Measurements from ENCODE around the gene GPC2. TPM values are rescaled to one million over a fixed set of nuclear protein-coding genes. Genes with fewer than 3 reads are reported as not detected.

The GPC2 gene
- polyA plus RNA-seq, 3 donors from 2014 or later: not detected

GRCh38 chr7:100124301-100125230 is 52.6 kb downstream of the GPC2 start:
- peaks cover 42 to 48% of the 10 kb centered on the region in 2 donors for H3K4me1 Mint-ChIP-seq
- no peaks in the 10 kb centered on the region for H3K36me3 Mint-ChIP-seq
- H3K4me3 Mint-ChIP-seq: peak overlapping the region in 4 of 5 donors; percentile 37 to 100 (median 85)
- H3K27ac Mint-ChIP-seq: peak overlapping the region in 5 of 6 donors; percentile 55 to 87 (median 77)
- no peak for DNase-seq
- no peaks in the 10 kb centered on the region for H3K9me3 Mint-ChIP-seq
- peaks cover 6 to 11% (median 9%) of the 10 kb centered on the region in 3 donors for H3K27me3 Mint-ChIP-seq (ENCODE audit: low read depth in 3 of 3)

- Mint-ChIP-seq H3K4me1 (peaks cover 49 to 52% of the 10 kb centered on the region in 2 donors), H3K27me3 (ENCODE audit: low read depth in 3 of 3) (peaks cover 9 to 16% (median 16%) of the 10 kb centered on the region in 3 donors), H3K4me3 (peak overlapping the region in 1 of 5 donors; percentile 58), H3K9me3 (no peaks in the 10 kb centered on the region), H3K27ac (peak overlapping the region in 2 of 6 donors; percentile 45 to 58), H3K36me3 (no peaks in the 10 kb centered on the region)
- DNase-seq: no peak
These were observed 54.6 kb downstream of the GPC2 start for GRCh38 chr7:100122568-100122967.

DNA sequence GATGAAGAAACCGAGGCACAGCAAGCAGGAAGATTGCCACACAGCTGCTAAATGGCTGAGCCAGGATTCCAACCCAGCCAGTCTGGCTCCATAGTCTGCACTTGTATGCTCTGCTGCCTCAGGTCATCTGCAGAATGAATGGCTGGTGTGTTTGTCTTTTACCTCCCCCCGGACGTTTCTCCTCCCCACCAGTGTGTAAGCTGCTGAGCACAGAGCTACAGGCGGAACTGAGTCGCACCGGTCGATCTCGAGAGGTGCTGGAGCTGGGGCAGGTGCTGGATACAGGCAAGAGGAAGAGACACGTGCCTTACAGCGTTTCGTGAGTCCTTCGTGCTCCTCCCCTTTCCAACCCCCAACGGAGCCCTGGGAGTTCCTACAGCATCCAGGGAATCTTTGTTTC is 55.1 kb downstream of the GPC2 start:
- Mint-ChIP-seq H3K4me3 (no peak overlapping the region), H3K4me1 (peaks cover 49 to 52% of the 10 kb centered on the region in 2 donors)

GRCh38 chr7:100120733-100121036 is 56.5 kb downstream of the GPC2 start:
- H3K27ac Mint-ChIP-seq: peak overlapping the region; percentile 97 to 99 (median 98)
- H3K4me1 Mint-ChIP-seq: peaks cover 45 to 47% of the 10 kb centered on the region in 2 donors
- H3K36me3 Mint-ChIP-seq: peaks cover 0 to 3% (median 0%) of the 10 kb centered on the region in 3 donors
- peaks cover 4 to 11% (median 8%) of the 10 kb centered on the region in 3 donors for H3K27me3 Mint-ChIP-seq (ENCODE audit: low read depth in 3 of 3)
- no peak for DNase-seq
- no peaks in the 10 kb centered on the region for H3K9me3 Mint-ChIP-seq
- H3K4me3 Mint-ChIP-seq: peak overlapping the region; percentile 90 to 97 (median 92)

More for the DNA sequence above, 55.1 kb downstream of the GPC2 start:
- no peaks in the 10 kb centered on the region for H3K9me3 Mint-ChIP-seq
- no peak for DNase-seq
- no peaks in the 10 kb centered on the region for H3K36me3 Mint-ChIP-seq
- H3K27ac Mint-ChIP-seq: no peak overlapping the region
- peaks cover 8 to 16% (median 15%) of the 10 kb centered on the region in 3 donors for H3K27me3 Mint-ChIP-seq (ENCODE audit: low read depth in 3 of 3)

GRCh38 chr7:100119970-100120732 is 57.0 kb downstream of the GPC2 start:
- Mint-ChIP-seq H3K27me3 (ENCODE audit: low read depth in 3 of 3) (peaks cover 4 to 11% (median 8%) of the 10 kb centered on the region in 3 donors), H3K27ac (peak overlapping the region; percentile 97 to 99 (median 98)), H3K4me1 (peaks cover 42% of the 10 kb centered on the region in 2 donors), H3K9me3 (no peaks in the 10 kb centered on the region), H3K36me3 (peaks cover 0 to 3% (median 0%) of the 10 kb centered on the region in 3 donors), H3K4me3 (peak overlapping the region; percentile 90 to 97 (median 92))
- DNase-seq: no peak

Other genes starting within 250 kb of the GPC2 start
- not detected for gene GJC3, start 247.8 kb downstream of the GPC2 start, polyA plus RNA-seq
- not detected for gene AZGP1, start 201.3 kb downstream of the GPC2 start, polyA plus RNA-seq
- 10 to 100 TPM; 14.4 to 48.9 (median 18.7) TPM for gene ZKSCAN1, start 161.8 kb downstream of the GPC2 start, polyA plus RNA-seq
- gene ZSCAN21, start 127.6 kb downstream of the GPC2 start, polyA plus RNA-seq: 1 to 10 TPM; 2.3 to 9.8 (median 4.0) TPM
- 10 to 100 TPM in 2 of 3 donors, 1 to 10 TPM in 1; 5.2 to 21.2 (median 12.2) TPM for gene ZNF3, start 95.7 kb downstream of the GPC2 start, polyA plus RNA-seq
- 100 to 1,000 TPM; 163 to 289 (median 163) TPM for gene COPS6, start 88.4 kb downstream of the GPC2 start, polyA plus RNA-seq
- gene MCM7, start 76.0 kb downstream of the GPC2 start, polyA plus RNA-seq: 10 to 100 TPM; 40.3 to 59.0 (median 54.4) TPM
- gene AP4M1, start 75.7 kb downstream of the GPC2 start, polyA plus RNA-seq: 10 to 100 TPM in 1 of 3 donors, 1 to 10 TPM in 2; 7.1 to 12.9 (median 8.8) TPM
- gene TAF6, start 58.0 kb downstream of the GPC2 start, polyA plus RNA-seq: 10 to 100 TPM; 15.3 to 34.8 (median 17.3) TPM
- 10 to 100 TPM; 14.2 to 18.5 (median 17.7) TPM for gene CNPY4, start 57.7 kb downstream of the GPC2 start, polyA plus RNA-seq
- 1 to 10 TPM; 2.2 to 2.6 (median 2.4) TPM for gene MBLAC1, start 50.4 kb downstream of the GPC2 start, polyA plus RNA-seq
- 100 to 1,000 TPM; 408 to 587 (median 569) TPM for gene LAMTOR4, start 28.5 kb downstream of the GPC2 start, polyA plus RNA-seq
- 1 to 10 TPM in 2 of 3 donors, under 1 TPM in 1; 0.71 to 2.9 (median 1.8) TPM for gene TRAPPC14, start 18.7 kb downstream of the GPC2 start, polyA plus RNA-seq
- gene GAL3ST4, start 8.8 kb downstream of the GPC2 start, polyA plus RNA-seq: under 1 TPM in 1 of 3 donors, not detected in 2; 0.08 TPM
- 1 to 10 TPM in 1 of 3 donors, under 1 TPM in 2; 0.50 to 2.8 (median 0.72) TPM for gene STAG3, start 537 bp upstream of the GPC2 start, polyA plus RNA-seq
- 100 to 1,000 TPM; 151 to 240 (median 209) TPM for gene PVRIG, start 42.6 kb upstream of the GPC2 start, polyA plus RNA-seq
- 10 to 100 TPM in 1 of 3 donors, 1 to 10 TPM in 2; 6.8 to 11.1 (median 7.6) TPM for gene SPDYE3, start 130.3 kb upstream of the GPC2 start, polyA plus RNA-seq
- gene PILRB, start 180.7 kb upstream of the GPC2 start, polyA plus RNA-seq: 10 to 100 TPM; 12.2 to 42.1 (median 12.2) TPM
- 1 to 10 TPM; 1.5 to 2.4 (median 2.0) TPM for gene PILRA, start 196.1 kb upstream of the GPC2 start, polyA plus RNA-seq

Data from immature natural killer cell (primary cell).